ENCODE results near the gene P2RY14.

GRCh38 chr3:151283907-151284461 lies 5.6 kb upstream of the P2RY14 start:
- TF ChIP-seq, protein P1, sequence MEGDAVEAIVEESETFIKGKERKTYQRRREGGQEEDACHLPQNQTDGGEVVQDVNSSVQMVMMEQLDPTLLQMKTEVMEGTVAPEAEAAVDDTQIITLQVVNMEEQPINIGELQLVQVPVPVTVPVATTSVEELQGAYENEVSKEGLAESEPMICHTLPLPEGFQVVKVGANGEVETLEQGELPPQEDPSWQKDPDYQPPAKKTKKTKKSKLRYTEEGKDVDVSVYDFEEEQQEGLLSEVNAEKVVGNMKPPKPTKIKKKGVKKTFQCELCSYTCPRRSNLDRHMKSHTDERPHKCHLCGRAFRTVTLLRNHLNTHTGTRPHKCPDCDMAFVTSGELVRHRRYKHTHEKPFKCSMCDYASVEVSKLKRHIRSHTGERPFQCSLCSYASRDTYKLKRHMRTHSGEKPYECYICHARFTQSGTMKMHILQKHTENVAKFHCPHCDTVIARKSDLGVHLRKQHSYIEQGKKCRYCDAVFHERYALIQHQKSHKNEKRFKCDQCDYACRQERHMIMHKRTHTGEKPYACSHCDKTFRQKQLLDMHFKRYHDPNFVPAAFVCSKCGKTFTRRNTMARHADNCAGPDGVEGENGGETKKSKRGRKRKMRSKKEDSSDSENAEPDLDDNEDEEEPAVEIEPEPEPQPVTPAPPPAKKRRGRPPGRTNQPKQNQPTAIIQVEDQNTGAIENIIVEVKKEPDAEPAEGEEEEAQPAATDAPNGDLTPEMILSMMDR (IDR thresholded peaks at IDR 0.05): no peak
- no peak for TF ChIP-seq POLR2A (IDR thresholded peaks at IDR 0.05)
